Testis (tissue), 3 donors: Measurements from ENCODE around the gene SUPT3H. TPM values are rescaled to one million over a fixed set of nuclear protein-coding genes. Genes with fewer than 3 reads are reported as not detected.

Source experiments
- DNase-seq: peaks from one replicate; pipeline ENCODE4 v3.0.0-alpha.2; 2019
- H3K27ac ChIP-seq, 2 donors: fragments of 200-600 bp; sonication (generic); one replicate each; pipeline ENCODE4 v1.5.1; 2019
- H3K27me3 ChIP-seq: fragments of 200-600 bp; sonication (generic); one replicate; pipeline ENCODE4 v1.5.1; 2019
- H3K36me3 ChIP-seq: fragments of 200-600 bp; sonication (generic); one replicate; pipeline ENCODE4 v1.5.1; 2017; ENCODE audit warnings: low read depth; ENCODE audit errors: missing control alignments
- H3K4me1 ChIP-seq: fragments of 200-600 bp; sonication (generic); one replicate; pipeline ENCODE4 v1.5.1; 2019
- H3K4me3 ChIP-seq, 2 donors: fragments of 200-600 bp; sonication (generic); one replicate each; pipeline ENCODE4 v1.5.1; 2017 to 2019
- H3K9me3 ChIP-seq: fragments of 200-600 bp; sonication (generic); one replicate; pipeline ENCODE4 v1.5.1; 2017
- CTCF ChIP-seq, 3 experiments: fragments of 450-650 bp in 2 of 3; fragments of 200-600 bp in 1 of 3; sonication (generic) in 1 of 3; IDR thresholded peaks; one replicate each; pipeline ENCODE4 v1.5.1; 2016 to 2019; ENCODE audit warnings: antibody characterized with exemption in 3 of 3, mild to moderate bottlenecking in 2 of 3, moderate library complexity in 1 of 3
- POLR2A ChIP-seq: fragments of 450-650 bp; IDR thresholded peaks from one replicate; pipeline ENCODE4 v1.6.1; 2017; ENCODE audit warnings: antibody characterized with exemption, mild to moderate bottlenecking, moderate library complexity
- WGBS, 2 donors: methylation state at CpG; one replicate each; pipeline ENCODE4 v1.1.5; 2018; 5-methylcytosine and 5-hydroxymethylcytosine counted together
- intact Hi-C: fragments of 100-400 bp; cut with DNase I; formaldehyde crosslinking; loops from one replicate; pipeline ENCODE4 v1.15.1; 2023; ENCODE audit warnings: low total_unique reads
- polyA plus RNA-seq: library from polyadenylated mRNA; stranded (reverse); fragments of 350-450 nt; fragmentation: Illumina TruSeq; extraction: RNeasy Lipid Tissue Mini Kit (QIAGEN cat#74804); gene quantifications from one replicate; pipeline ENCODE4 v1.2.3, GENCODE V29; 2014; ENCODE audit warnings: low read depth, low replicate concordance; ENCODE audit not compliant: insufficient read depth
- total RNA-seq, 2 donors: library from RNA; depleted of rRNA; stranded (reverse); fragments of >200 nt; gene quantifications; one replicate each; pipeline ENCODE4 v1.2.3, GENCODE V29; 2016

SUPT3H gene
- total and polyA plus RNA-seq, 3 donors from 2014 or later: 29.4 to 35.9 (median 30.8) TPM

GRCh38 chr6:45265246-45265645 lies 112.5 kb downstream of the SUPT3H start:
- intact Hi-C loops: no loop called here
- no peak for TF ChIP-seq POLR2A
- TF ChIP-seq CTCF (IDR thresholded peaks at IDR 0.05): no peak
- 90 to 94% methylated on average over 2 of the region's 2 CpGs for WGBS, 2 donors

DNA sequence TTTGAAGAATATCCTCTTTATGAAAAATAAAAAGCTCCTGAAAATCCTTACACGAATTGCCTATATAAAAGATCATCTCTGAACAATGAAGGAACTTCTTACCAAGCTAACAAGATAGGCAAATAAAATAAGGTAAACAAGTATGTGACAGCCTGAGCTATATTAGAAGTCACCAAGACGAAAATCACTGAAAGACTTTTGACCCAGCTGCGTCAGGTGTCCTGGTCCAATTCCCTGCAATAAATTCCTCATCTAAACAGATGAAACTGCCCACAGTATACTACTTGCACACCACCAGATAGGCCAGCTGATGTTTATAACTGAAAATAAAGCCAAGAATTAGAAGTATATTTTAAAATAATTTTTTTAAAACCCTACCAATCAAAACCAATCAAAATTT lies 117.0 kb downstream of the SUPT3H start:
- Histone ChIP-seq H3K27me3 (no peaks in the 10 kb centered on the region), H3K9me3 (no peaks in the 10 kb centered on the region), H3K27ac (no peak overlapping the region), H3K4me1 (no peaks in the 10 kb centered on the region), H3K4me3 (no peak overlapping the region), H3K36me3 (no peaks in the 10 kb centered on the region)
- no peak for TF ChIP-seq POLR2A
- TF ChIP-seq CTCF (IDR thresholded peaks at IDR 0.05): no peak
- WGBS, 2 donors: 82 to 95% methylated on average over 3 of the region's 3 CpGs
- DNase-seq: no peak
- intact Hi-C loops: no loop called here

More at GRCh38 chr6:45265246-45265645, 112.5 kb downstream of the SUPT3H start:
- no peaks in the 10 kb centered on the region for H3K9me3 ChIP-seq
- no peaks in the 10 kb centered on the region for H3K4me1 ChIP-seq
- H3K27ac ChIP-seq: no peak overlapping the region
- H3K4me3 ChIP-seq: no peak overlapping the region
- DNase-seq: no peak
- no peaks in the 10 kb centered on the region for H3K27me3 ChIP-seq
- no peaks in the 10 kb centered on the region for H3K36me3 ChIP-seq

DNA sequence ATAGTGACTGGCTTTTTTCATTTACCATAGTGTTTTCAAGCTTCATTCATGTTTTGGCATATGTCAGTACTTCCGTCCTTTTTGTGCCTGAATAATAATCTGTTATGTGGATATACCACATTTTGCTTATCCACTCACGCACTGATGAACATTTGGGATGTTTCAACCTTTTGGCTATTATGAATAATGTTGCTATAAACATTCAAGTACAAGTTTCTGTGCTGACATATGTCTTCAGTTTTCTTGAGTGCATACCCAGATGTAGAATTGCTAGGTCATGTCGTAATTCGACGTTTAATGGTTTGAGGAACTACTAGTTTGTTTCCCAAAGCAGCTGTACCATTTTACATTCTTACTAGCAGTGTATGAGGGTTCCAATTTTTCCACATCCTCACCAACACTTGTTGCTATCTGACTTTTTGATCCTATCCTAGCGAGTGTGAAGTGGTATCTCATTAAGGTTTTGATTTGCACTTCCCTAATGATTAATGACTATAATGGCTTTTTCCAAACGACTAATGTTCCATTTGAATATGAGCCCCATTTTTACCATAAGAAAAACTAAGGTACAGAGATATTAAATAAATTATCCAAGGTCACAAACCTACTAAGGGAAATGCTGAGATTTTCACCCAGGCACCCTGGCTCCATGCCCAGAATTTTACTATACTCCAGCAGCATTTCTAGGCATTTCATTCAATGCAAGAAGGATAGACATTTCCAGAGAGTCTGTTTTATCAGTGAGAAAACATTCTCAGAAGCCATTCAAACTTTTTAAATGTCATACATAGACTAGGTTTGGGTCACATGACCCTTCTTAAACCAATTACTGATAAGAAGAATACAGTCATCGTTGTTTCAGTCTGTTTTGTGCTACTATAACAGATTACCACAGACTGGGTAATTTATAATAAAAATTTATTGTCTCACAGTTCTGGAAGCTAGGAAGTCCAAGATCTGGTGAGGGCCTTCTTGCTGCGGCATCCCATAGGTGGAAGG lies 120.7 kb downstream of the SUPT3H start:
- 81 to 83% methylated on average over 9 of the region's 9 CpGs for WGBS, 2 donors
- intact Hi-C loops: no loop called here

DNA sequence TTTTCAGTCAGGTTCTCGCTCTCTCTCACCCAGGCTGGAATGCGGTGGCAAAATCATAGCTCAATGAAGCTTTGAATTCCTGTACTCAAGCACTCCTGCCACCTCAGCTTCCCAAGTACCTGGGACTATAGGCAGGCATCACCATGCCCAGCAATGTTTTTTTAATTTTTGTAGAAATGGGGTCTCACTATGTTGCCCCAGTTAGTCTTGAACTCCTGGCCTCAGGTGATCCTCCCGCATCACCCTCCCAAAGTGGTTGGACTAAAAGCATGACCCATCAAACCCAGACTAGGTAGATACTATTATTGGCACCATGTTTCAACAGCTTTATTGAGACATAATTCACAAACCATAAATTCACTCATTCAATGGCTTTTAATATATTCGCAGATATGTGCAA lies 122.3 kb downstream of the SUPT3H start:
- TF ChIP-seq POLR2A (no peak), CTCF (IDR thresholded peaks at IDR 0.05) (no peak)
- WGBS, 2 donors: 96 to 98% methylated on average over 4 of the region's 4 CpGs
- H3K4me3 ChIP-seq: no peak overlapping the region
- H3K36me3 ChIP-seq: no peaks in the 10 kb centered on the region
- no peak overlapping the region for H3K27ac ChIP-seq
- no peak for DNase-seq
- no peaks in the 10 kb centered on the region for H3K4me1 ChIP-seq
- intact Hi-C loops: no loop called here
- H3K9me3 ChIP-seq: no peaks in the 10 kb centered on the region
- no peaks in the 10 kb centered on the region for H3K27me3 ChIP-seq

More for the DNA sequence above, 120.7 kb downstream of the SUPT3H start:
- no peak overlapping the region for H3K27ac ChIP-seq
- no peaks in the 10 kb centered on the region for H3K36me3 ChIP-seq
- H3K27me3 ChIP-seq: no peaks in the 10 kb centered on the region
- H3K4me3 ChIP-seq: no peak overlapping the region
- DNase-seq: no peak
- no peaks in the 10 kb centered on the region for H3K9me3 ChIP-seq
- H3K4me1 ChIP-seq: no peaks in the 10 kb centered on the region
- TF ChIP-seq POLR2A (no peak), CTCF (IDR thresholded peaks at IDR 0.05) (no peak)
